Measurements from ENCODE around the gene NDUFV3.
"Not testable (repeated sequence)": the region's sequence is repeated elsewhere in the genome, so short reads cannot be mapped to it uniquely, and the experiment has no call there.

NDUFV3 gene

GRCh38 chr21:42949094-42949755 lies 56.1 kb downstream of the NDUFV3 start:
- not testable (repeated sequence) for H3K9me3 ChIP-seq (ENCODE audit: control insufficient read depth in 2 of 2, low read length in 2 of 2); H3K27me3 ChIP-seq (ENCODE audit: control insufficient read depth in 2 of 2, insufficient read depth in 2 of 2, low read length in 2 of 2); H3K27ac ChIP-seq (ENCODE audit: low read depth in 2 of 2, low read length in 2 of 2); H3K9ac ChIP-seq (ENCODE audit: low read depth in 1 of 2, low read length in 2 of 2); H3K4me1 ChIP-seq (ENCODE audit: control insufficient read depth in 2 of 2, insufficient read depth in 2 of 2, low read length in 2 of 2); H3K4me3 ChIP-seq (ENCODE audit: low read length in 2 of 2); H3K36me3 ChIP-seq (ENCODE audit: control insufficient read depth in 2 of 2, insufficient read depth in 2 of 2, low read length in 2 of 2)

GRCh38 chr21:42951193-42951592 lies 58.1 kb downstream of the NDUFV3 start:
- H3K27me3 ChIP-seq (ENCODE audit: control insufficient read depth in 2 of 2, insufficient read depth in 2 of 2, low read length in 2 of 2); H3K4me1 ChIP-seq (ENCODE audit: control insufficient read depth in 2 of 2, insufficient read depth in 2 of 2, low read length in 2 of 2); H3K27ac ChIP-seq (ENCODE audit: low read depth in 2 of 2, low read length in 2 of 2); H3K9me3 ChIP-seq (ENCODE audit: control insufficient read depth in 2 of 2, low read length in 2 of 2); H3K4me3 ChIP-seq (ENCODE audit: low read length in 2 of 2); H3K36me3 ChIP-seq (ENCODE audit: control insufficient read depth in 2 of 2, insufficient read depth in 2 of 2, low read length in 2 of 2); H3K9ac ChIP-seq (ENCODE audit: low read depth in 1 of 2, low read length in 2 of 2): not testable (repeated sequence)

GRCh38 chr21:42956824-42957630 lies 63.9 kb downstream of the NDUFV3 start:
- Histone ChIP-seq H3K4me1 (ENCODE audit: control insufficient read depth in 2 of 2, insufficient read depth in 2 of 2, low read length in 2 of 2) (peaks cover 0 to 6% of the 10 kb centered on the region in 2 donors), H3K9me3 (ENCODE audit: control insufficient read depth in 2 of 2, low read length in 2 of 2) (no peaks in the 10 kb centered on the region), H3K27me3 (ENCODE audit: control insufficient read depth in 2 of 2, insufficient read depth in 2 of 2, low read length in 2 of 2) (no peaks in the 10 kb centered on the region), H3K36me3 (ENCODE audit: control insufficient read depth in 2 of 2, insufficient read depth in 2 of 2, low read length in 2 of 2) (no peaks in the 10 kb centered on the region), H3K27ac (ENCODE audit: low read depth in 2 of 2, low read length in 2 of 2) (no peak overlapping the region), H3K9ac (ENCODE audit: low read depth in 1 of 2, low read length in 2 of 2) (no peak overlapping the region), H3K4me3 (ENCODE audit: low read length in 2 of 2) (no peak overlapping the region)

GRCh38 chr21:42958122-42958521 lies 65.0 kb downstream of the NDUFV3 start:
- not testable (repeated sequence) for H3K4me3 ChIP-seq (ENCODE audit: low read length in 2 of 2); H3K9ac ChIP-seq (ENCODE audit: low read depth in 1 of 2, low read length in 2 of 2)

GRCh38 chr21:42959728-42960127 lies 66.6 kb downstream of the NDUFV3 start:
- Histone ChIP-seq H3K27ac (ENCODE audit: low read depth in 2 of 2, low read length in 2 of 2) (no peak overlapping the region), H3K4me3 (ENCODE audit: low read length in 2 of 2) (no peak overlapping the region), H3K9ac (ENCODE audit: low read depth in 1 of 2, low read length in 2 of 2) (no peak overlapping the region), H3K36me3 (ENCODE audit: control insufficient read depth in 2 of 2, insufficient read depth in 2 of 2, low read length in 2 of 2) (no peaks in the 10 kb centered on the region), H3K9me3 (ENCODE audit: control insufficient read depth in 2 of 2, low read length in 2 of 2) (no peaks in the 10 kb centered on the region), H3K4me1 (ENCODE audit: control insufficient read depth in 2 of 2, insufficient read depth in 2 of 2, low read length in 2 of 2) (peaks cover 0 to 6% of the 10 kb centered on the region in 2 donors), H3K27me3 (ENCODE audit: control insufficient read depth in 2 of 2, insufficient read depth in 2 of 2, low read length in 2 of 2) (no peaks in the 10 kb centered on the region)

More at GRCh38 chr21:42958122-42958521, 65.0 kb downstream of the NDUFV3 start:
- not testable (repeated sequence) for H3K4me1 ChIP-seq (ENCODE audit: control insufficient read depth in 2 of 2, insufficient read depth in 2 of 2, low read length in 2 of 2); H3K27ac ChIP-seq (ENCODE audit: low read depth in 2 of 2, low read length in 2 of 2); H3K9me3 ChIP-seq (ENCODE audit: control insufficient read depth in 2 of 2, low read length in 2 of 2); H3K27me3 ChIP-seq (ENCODE audit: control insufficient read depth in 2 of 2, insufficient read depth in 2 of 2, low read length in 2 of 2); H3K36me3 ChIP-seq (ENCODE audit: control insufficient read depth in 2 of 2, insufficient read depth in 2 of 2, low read length in 2 of 2)

- Histone ChIP-seq H3K4me1 (ENCODE audit: control insufficient read depth in 2 of 2, insufficient read depth in 2 of 2, low read length in 2 of 2) (no peaks in the 10 kb centered on the region), H3K27me3 (ENCODE audit: control insufficient read depth in 2 of 2, insufficient read depth in 2 of 2, low read length in 2 of 2) (no peaks in the 10 kb centered on the region), H3K36me3 (ENCODE audit: control insufficient read depth in 2 of 2, insufficient read depth in 2 of 2, low read length in 2 of 2) (no peaks in the 10 kb centered on the region), H3K9ac (ENCODE audit: low read depth in 1 of 2, low read length in 2 of 2) (no peak overlapping the region), H3K4me3 (ENCODE audit: low read length in 2 of 2) (no peak overlapping the region), H3K27ac (ENCODE audit: low read depth in 2 of 2, low read length in 2 of 2) (no peak overlapping the region), H3K9me3 (ENCODE audit: control insufficient read depth in 2 of 2, low read length in 2 of 2) (no peaks in the 10 kb centered on the region)
Observed at GRCh38 chr21:42962380-42963007, 69.4 kb downstream of the NDUFV3 start.

Data from mucosa of rectum (tissue), 2 donors.